GM12874 (cell line): ENCODE measurements around the gene AP2M1.

Source experiments
- CTCF ChIP-seq: IDR thresholded peaks from 2 replicates; pipeline ENCODE4 v1.5.1; 2011; ENCODE audit warnings: low read depth, mild to moderate bottlenecking, control low read depth, low read length, moderate library complexity; ENCODE audit not compliant: insufficient read depth

AP2M1 gene

DNA sequence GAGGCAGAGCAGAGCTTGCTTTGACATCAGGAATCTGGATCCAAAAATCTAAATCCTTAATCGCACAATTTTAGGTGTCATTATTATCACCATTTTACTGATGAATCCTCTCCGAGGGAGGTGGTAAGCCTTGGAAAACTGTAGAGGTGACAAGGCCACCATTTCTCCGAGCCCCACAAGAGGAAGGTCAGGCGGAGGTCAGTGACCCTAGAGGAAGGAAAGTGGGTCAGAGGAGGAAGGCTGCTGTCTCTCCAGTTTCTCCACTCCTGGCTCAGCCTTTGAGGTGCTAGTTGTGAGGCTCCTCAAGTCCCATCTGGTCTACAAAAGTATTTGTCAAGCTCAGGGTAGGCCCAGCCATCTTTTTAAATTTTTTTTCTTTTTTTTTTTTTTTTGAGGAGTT, 16.3 kb upstream of the AP2M1 start:
- no peak for TF ChIP-seq CTCF

DNA sequence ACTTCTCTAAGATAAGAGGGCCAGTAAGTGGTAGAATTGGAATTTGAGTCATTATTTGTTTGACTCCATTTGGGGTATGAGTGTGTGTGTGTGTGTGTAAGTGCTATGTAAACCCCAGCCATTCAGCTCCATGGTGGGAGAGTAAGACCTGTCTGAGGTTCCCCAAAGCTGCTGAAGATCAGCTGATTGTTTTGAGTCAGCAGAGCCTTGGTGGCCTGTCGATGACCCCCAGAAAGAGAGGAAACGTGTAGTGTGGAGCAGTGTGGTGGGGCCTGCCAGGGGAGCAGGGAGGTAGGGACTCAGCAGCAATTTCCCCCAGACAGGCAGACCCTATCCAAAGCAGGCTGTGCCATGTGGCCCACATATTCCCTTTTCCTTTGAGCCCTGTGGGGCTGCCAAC, 14.2 kb upstream of the AP2M1 start:
- no peak for TF ChIP-seq CTCF

DNA sequence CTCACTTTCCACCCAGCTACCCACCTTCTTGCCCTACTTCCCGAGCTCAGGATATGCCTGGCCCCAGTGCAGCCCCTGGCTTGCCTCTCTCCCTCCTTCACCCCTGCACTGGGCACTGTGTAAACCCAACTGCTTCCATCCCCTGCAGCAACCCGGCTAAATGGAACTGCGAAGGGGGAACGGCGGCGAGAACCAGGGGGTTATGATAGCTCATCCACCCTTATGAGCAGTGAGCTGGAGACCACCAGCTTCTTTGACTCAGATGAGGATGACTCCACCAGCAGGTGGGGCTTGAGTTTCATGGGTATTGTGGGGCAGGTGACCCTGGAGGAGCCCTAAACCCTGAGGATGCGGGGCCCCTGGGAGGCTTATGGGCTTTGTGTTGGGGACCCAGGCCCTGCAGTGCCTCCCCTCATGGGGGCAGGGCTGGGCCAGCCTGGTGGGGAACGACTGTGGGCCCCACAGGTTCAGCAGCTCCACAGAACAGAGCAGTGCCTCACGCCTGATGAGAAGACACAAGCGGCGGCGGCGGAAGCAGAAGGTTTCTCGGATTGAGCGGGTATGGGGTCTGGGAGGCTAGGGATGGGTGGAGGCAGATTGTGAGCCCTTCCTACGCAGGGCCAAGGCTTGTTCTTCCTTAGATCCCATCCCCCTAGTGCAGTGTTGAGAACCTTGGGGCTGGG, 9.9 kb upstream of the AP2M1 start:
- TF ChIP-seq CTCF: no peak

DNA sequence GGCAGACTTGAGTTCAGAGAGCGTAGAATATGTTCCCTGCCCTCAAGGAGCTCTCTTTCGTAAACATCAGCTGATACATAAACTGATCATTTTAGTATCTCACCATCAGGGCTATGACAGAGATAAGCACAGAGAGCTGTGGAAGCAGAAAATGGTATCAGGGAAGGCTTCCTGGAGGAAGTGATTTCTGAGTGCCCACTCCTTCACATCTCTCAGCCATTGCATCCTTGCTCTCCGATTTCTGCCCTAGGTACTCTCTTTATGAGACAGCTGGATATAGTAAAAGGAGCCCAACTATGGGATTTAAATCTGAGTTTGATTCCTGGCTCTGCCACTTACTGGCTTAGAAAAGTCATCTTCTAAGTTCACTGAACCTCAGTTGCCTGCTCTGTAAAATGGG, 9.1 kb upstream of the AP2M1 start:
- TF ChIP-seq CTCF: no peak

GRCh38 chr3:184166671-184167070, 8.0 kb upstream of the AP2M1 start:
- TF ChIP-seq CTCF: no peak

GRCh38 chr3:184167786-184168185, 6.9 kb upstream of the AP2M1 start:
- no peak for TF ChIP-seq CTCF

- no peak for TF ChIP-seq CTCF
These were observed 6.1 kb upstream of the AP2M1 start for GRCh38 chr3:184168363-184169120.
